GM18867 (cell line): Measurements from ENCODE around the gene PCNX1.
"Not testable (repeated sequence)": the region's sequence is repeated elsewhere in the genome, so short reads cannot be mapped to it uniquely, and the experiment has no call there.

Experiments used
- ATAC-seq: cut with Tn5 transposase; IDR thresholded peaks from one replicate; pipeline ENCODE4 v1.9.1; 2021; ENCODE audit warnings: mild to moderate bottlenecking, moderate library complexity; ENCODE audit not compliant: unreplicated experiment

The PCNX1 gene

GRCh38 chr14:71063351-71063750 lies 156.1 kb downstream of the PCNX1 start:
- no peak for ATAC-seq

GRCh38 chr14:71064747-71065146 lies 157.5 kb downstream of the PCNX1 start:
- ATAC-seq = not testable (repeated sequence)

- no peak for ATAC-seq
Measured at GRCh38 chr14:71070169-71070568, 162.9 kb downstream of the PCNX1 start.

- ATAC-seq = no peak
Measured at GRCh38 chr14:71071042-71071441, 163.8 kb downstream of the PCNX1 start.

GRCh38 chr14:71076462-71077092 lies 169.3 kb downstream of the PCNX1 start:
- no peak for ATAC-seq

GRCh38 chr14:71078500-71078899 lies 171.2 kb downstream of the PCNX1 start:
- no peak for ATAC-seq

GRCh38 chr14:71086567-71086966 lies 179.3 kb downstream of the PCNX1 start:
- ATAC-seq = no peak

GRCh38 chr14:71089971-71090370 lies 182.7 kb downstream of the PCNX1 start:
- no peak for ATAC-seq

GRCh38 chr14:71094722-71095121 lies 187.5 kb downstream of the PCNX1 start:
- no peak for ATAC-seq

- no peak for ATAC-seq
Measured at GRCh38 chr14:71096947-71097346, 189.7 kb downstream of the PCNX1 start.

GRCh38 chr14:71103662-71104484 lies 196.6 kb downstream of the PCNX1 start:
- ATAC-seq = peak; percentile 43

GRCh38 chr14:71105177-71105576 lies 197.9 kb downstream of the PCNX1 start:
- no peak for ATAC-seq

- no peak for ATAC-seq
Measured at GRCh38 chr14:71107921-71108320, 200.7 kb downstream of the PCNX1 start.

GRCh38 chr14:71108398-71109119 lies 201.3 kb downstream of the PCNX1 start:
- no peak for ATAC-seq

GRCh38 chr14:71113376-71113775 lies 206.1 kb downstream of the PCNX1 start:
- no peak for ATAC-seq

- ATAC-seq = no peak
Measured at GRCh38 chr14:71114565-71114964, 207.3 kb downstream of the PCNX1 start.

- no peak for ATAC-seq
Measured at GRCh38 chr14:71115306-71115705, 208.0 kb downstream of the PCNX1 start.

- no peak for ATAC-seq
Measured at GRCh38 chr14:71115821-71116567, 208.7 kb downstream of the PCNX1 start.

GRCh38 chr14:71116568-71117122 lies 209.4 kb downstream of the PCNX1 start:
- no peak for ATAC-seq

GRCh38 chr14:71117839-71118743 lies 210.8 kb downstream of the PCNX1 start:
- ATAC-seq = no peak
